Esophagus muscularis mucosa (tissue), 4 donors: ENCODE measurements around the gene GLCE.

Experiments
- CTCF ChIP-seq, 3 experiments: fragments of 200-600 bp in 2 of 3; fragments of 450-650 bp in 1 of 3; sonication (generic) in 2 of 3; IDR thresholded peaks; one replicate each; pipeline ENCODE4 v1.5.1; 2017 to 2019; ENCODE audit warnings: antibody characterized with exemption in 3 of 3, mild to moderate bottlenecking in 2 of 3, moderate library complexity in 1 of 3
- EP300 ChIP-seq: sonication (generic); formaldehyde crosslinking; IDR thresholded peaks from one replicate; pipeline ENCODE4 v1.6.1; 2017; ENCODE audit warnings: antibody characterized with exemption
- POLR2A ChIP-seq: fragments of 450-650 bp; IDR thresholded peaks from one replicate; pipeline ENCODE4 v1.6.1; 2017; ENCODE audit warnings: antibody characterized with exemption, moderate library complexity, mild to moderate bottlenecking, low read depth
- POLR2AphosphoS5 ChIP-seq, 2 donors: sonication (generic); formaldehyde crosslinking; IDR thresholded peaks; one replicate each; pipeline ENCODE4 v1.6.1; 2017; ENCODE audit warnings: antibody characterized with exemption in 2 of 2

DNA sequence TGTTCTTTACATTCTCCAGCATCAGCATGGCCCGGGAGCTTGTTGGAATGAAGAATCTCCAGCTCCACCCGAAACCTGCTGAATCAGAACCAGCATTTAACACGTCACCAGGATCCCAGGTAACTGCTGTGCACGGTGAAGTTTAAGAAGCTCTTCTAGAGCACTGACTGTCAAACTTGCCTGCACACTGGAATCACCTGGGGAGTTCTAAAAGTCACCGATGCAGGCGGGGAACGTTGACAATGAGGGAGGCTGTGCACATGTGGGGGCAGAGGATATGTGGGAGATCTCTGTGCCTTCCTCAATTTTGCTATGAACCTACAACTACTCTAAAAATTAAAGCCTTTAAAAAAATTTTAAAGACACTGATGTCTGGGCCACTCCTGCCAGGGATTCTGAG is 119.2 kb downstream of the GLCE start:
- no peak for TF ChIP-seq CTCF (IDR thresholded peaks at IDR 0.05)
- TF ChIP-seq POLR2A: no peak
- no peak for TF ChIP-seq POLR2AphosphoS5 (IDR thresholded peaks at IDR 0.05)
- TF ChIP-seq EP300: no peak
